HCT116 (cell line): ENCODE measurements around the gene WDR20. TPM values are rescaled to one million over a fixed set of nuclear protein-coding genes. Genes with fewer than 3 reads are reported as not detected.

Source experiments
- ATAC-seq: fragments of 200-7000 bp; cut with Tn5 transposase; 2 replicates; pipeline ENCODE4 v1.9.1; 2020; ENCODE audit warnings: mild to moderate bottlenecking, moderate library complexity
- BruUV-seq: library from RNA; stranded (reverse); fragments of 400-500 nt; replicated peaks from 2 replicates; lab custom pipeline; 2021; lab: Mats Ljungman, UMichigan
- CTCF ChIA-PET: fragments of 300-600 bp; sonication (Branson Sonifier 250); formaldehyde crosslinking; loops from one replicate; lab custom pipeline; 2021; ENCODE audit warnings: antibody characterized with exemption; lab: Charles Lee
- POLR2A ChIA-PET: fragments of 300-600, 350-600 bp; sonication (Branson Sonifier 250); formaldehyde crosslinking; loops from one replicate; lab custom pipeline; 2021; ENCODE audit warnings: antibody characterized with exemption; lab: Charles Lee
- RAD21 ChIA-PET, 2 experiments: fragments of 300-600 bp; sonication (Branson Sonifier 250); formaldehyde crosslinking; loops; one replicate each; lab custom pipeline; 2023; ENCODE audit warnings: low total read pairs in 2 of 2; ENCODE audit not compliant: uncharacterized antibody in 2 of 2, unreplicated experiment in 2 of 2, low non-redundant PET in 1 of 2; lab: Charles Lee
- DNase-seq: peaks from one replicate; pipeline ENCODE4 v3.0.0-alpha.2; 2010; ENCODE audit warnings: low read depth, low spot score
- H2AFZ ChIP-seq: fragments of 200-600 bp; shearing (Covaris generic), sonication (generic); 2 replicates; pipeline ENCODE4 v1.6.1; 2017; ENCODE audit warnings: low read depth, mixed run types, mixed read lengths, antibody characterized with exemption, low read length; ENCODE audit not compliant: poor library complexity, severe bottlenecking
- H3K27ac ChIP-seq: 2 replicates; pipeline ENCODE4 v1.5.1; 2012; ENCODE audit warnings: low read depth, low read length
- H3K27me3 ChIP-seq: fragments of 200-600 bp; sonication (generic); 2 replicates; pipeline ENCODE4 v1.6.1; 2016; ENCODE audit warnings: mixed run types, low read length, mixed read lengths; ENCODE audit not compliant: insufficient read depth
- H3K36me3 ChIP-seq, 2 experiments: fragments of 200-500 bp in 1 of 2; fragments of 200-600 bp in 1 of 2; sonication (Bioruptor generic) in 1 of 2; sonication (generic) in 1 of 2; 2 replicates each; pipeline versions ENCODE4 v1.5.1 to v1.6.1; 2014 to 2016; ENCODE audit warnings: low read length in 2 of 2, inconsistent platforms in 1 of 2, mixed read lengths in 1 of 2, mixed run types in 1 of 2; ENCODE audit not compliant: insufficient read depth in 2 of 2, control insufficient read depth in 1 of 2
- H3K4me1 ChIP-seq, 2 experiments: fragments of 200-600 bp in 1 of 2; sonication (generic) in 1 of 2; 2 replicates each; pipeline versions ENCODE4 v1.5.1 to v1.6.1; 2012 to 2017; ENCODE audit warnings: low read length in 2 of 2, inconsistent platforms in 1 of 2, mild to moderate bottlenecking in 1 of 2, mixed read lengths in 1 of 2, mixed run types in 1 of 2, moderate library complexity in 1 of 2; ENCODE audit not compliant: insufficient read depth in 2 of 2, control insufficient read depth in 1 of 2
- H3K4me2 ChIP-seq: fragments of 200-600 bp; sonication (generic); 2 replicates; pipeline ENCODE4 v1.6.1; 2017; ENCODE audit warnings: mixed run types, low read length, mixed read lengths
- H3K4me3 ChIP-seq, 2 experiments: fragments of 200-600 bp in 1 of 2; sonication (generic) in 1 of 2; replicated peaks in 1 of 2; 2 replicates each; pipeline ENCODE4 v1.5.1; 2011 to 2016; ENCODE audit warnings: low read length in 2 of 2, control low read depth in 1 of 2, low read depth in 1 of 2, mild to moderate bottlenecking in 1 of 2, mixed read lengths in 1 of 2, mixed run types in 1 of 2
- H3K79me2 ChIP-seq: fragments of 200-600 bp; sonication (generic); 2 replicates; pipeline ENCODE4 v1.6.1; 2017; ENCODE audit warnings: mild to moderate bottlenecking, mixed run types, low read length, moderate library complexity, mixed read lengths; ENCODE audit not compliant: insufficient read depth
- H3K9ac ChIP-seq: fragments of 200-600 bp; sonication (generic); 2 replicates; pipeline ENCODE4 v1.6.1; 2016; ENCODE audit warnings: low read length, mixed read lengths
- H3K9me2 ChIP-seq: fragments of 200-600 bp; sonication (generic), shearing (Covaris generic); 2 replicates; pipeline ENCODE4 v1.6.1; 2017; ENCODE audit warnings: mixed run types, mild to moderate bottlenecking, moderate library complexity; ENCODE audit not compliant: insufficient read depth
- H3K9me3 ChIP-seq, 2 experiments: fragments of 200-500 bp in 1 of 2; fragments of 200-600 bp in 1 of 2; sonication (Bioruptor generic) in 1 of 2; sonication (generic) in 1 of 2; 2 replicates each; pipeline ENCODE4 v1.6.1; 2014 to 2017; ENCODE audit warnings: low read length in 2 of 2, mixed read lengths in 2 of 2, inconsistent platforms in 1 of 2, low read depth in 1 of 2, mild to moderate bottlenecking in 1 of 2, mixed run types in 1 of 2, moderate library complexity in 1 of 2; ENCODE audit not compliant: control insufficient read depth in 1 of 2, insufficient read depth in 1 of 2
- H4K20me1 ChIP-seq: fragments of 200-600 bp; sonication (generic), shearing (Covaris generic); 2 replicates; pipeline ENCODE4 v1.6.1; 2017; ENCODE audit warnings: mixed run types, mild to moderate bottlenecking, moderate library complexity; ENCODE audit not compliant: insufficient read depth
- ATF3 ChIP-seq: IDR thresholded peaks from 2 replicates; pipeline ENCODE4 v1.6.1; 2012
- CBX3 ChIP-seq: IDR thresholded peaks from 2 replicates; pipeline ENCODE4 v1.6.1; 2012; ENCODE audit warnings: low read depth
- CEBPB ChIP-seq: IDR thresholded peaks from 2 replicates; pipeline ENCODE4 v1.6.1; 2012; ENCODE audit warnings: low read depth
- EGR1 ChIP-seq: IDR thresholded peaks from 2 replicates; pipeline ENCODE4 v1.6.1; 2012; ENCODE audit warnings: low read depth
- ELF1 ChIP-seq: IDR thresholded peaks from 2 replicates; pipeline ENCODE4 v1.6.1; 2012; ENCODE audit warnings: low read depth, borderline replicate concordance
- EZH2 ChIP-seq: fragments of 200-600 bp; sonication (generic); IDR thresholded peaks from 2 replicates; pipeline ENCODE4 v1.6.1; 2017; ENCODE audit warnings: antibody characterized with exemption, mixed run types
- JUND ChIP-seq: IDR thresholded peaks from 2 replicates; pipeline ENCODE4 v1.6.1; 2012
- POLR2A ChIP-seq: IDR thresholded peaks from 2 replicates; pipeline ENCODE4 v1.7.0; 2011; ENCODE audit warnings: borderline replicate concordance; ENCODE audit not compliant: insufficient read depth, insufficient read length; ENCODE audit errors: extremely low read depth
- POLR2AphosphoS5 ChIP-seq: IDR thresholded peaks from 2 replicates; pipeline ENCODE4 v1.6.1; 2011; ENCODE audit warnings: mild to moderate bottlenecking, low read depth, low read length, moderate library complexity
- RAD21 ChIP-seq: IDR thresholded peaks from 2 replicates; pipeline ENCODE4 v1.6.1; 2012; ENCODE audit warnings: low read depth, mild to moderate bottlenecking
- SIN3A ChIP-seq: IDR thresholded peaks from 2 replicates; pipeline ENCODE4 v1.6.1; 2012; ENCODE audit warnings: low read depth
- SP1 ChIP-seq: IDR thresholded peaks from 2 replicates; pipeline ENCODE4 v1.6.1; 2012; ENCODE audit warnings: low read depth
- SRF ChIP-seq: IDR thresholded peaks from 2 replicates; pipeline ENCODE4 v1.6.1; 2012; ENCODE audit warnings: low read depth
- TCF7L2 ChIP-seq: IDR thresholded peaks from 2 replicates; pipeline ENCODE4 v1.7.0; 2011; ENCODE audit warnings: borderline replicate concordance, inconsistent platforms; ENCODE audit not compliant: insufficient read depth, insufficient read length; ENCODE audit errors: extremely low read depth
- YY1 ChIP-seq: IDR thresholded peaks from 2 replicates; pipeline ENCODE4 v1.6.1; 2011; ENCODE audit warnings: low read length, low read depth, moderate library complexity, mild to moderate bottlenecking; ENCODE audit not compliant: insufficient replicate concordance; ENCODE audit errors: extremely low read depth
- ZBTB33 ChIP-seq: IDR thresholded peaks from 2 replicates; pipeline ENCODE4 v1.6.1; 2011; ENCODE audit warnings: mild to moderate bottlenecking, low read length, moderate library complexity; ENCODE audit not compliant: insufficient replicate concordance; ENCODE audit errors: extremely low read depth
- ZNF274 ChIP-seq: fragments of 200-500 bp; sonication (Bioruptor generic); IDR thresholded peaks from 2 replicates; pipeline ENCODE4 v1.6.1; 2014; ENCODE audit warnings: mild to moderate bottlenecking, low read depth, low read length, inconsistent platforms
- intact Hi-C: fragments of 100-400 bp; cut with micrococcal nuclease; formaldehyde crosslinking; loops from 2 replicates; pipeline ENCODE4 v1.10.0; 2022
- total RNA-seq: library from RNA; stranded (reverse); gene quantifications from one replicate; pipeline ENCODE4 v1.2.1, GENCODE V29; 2021; ENCODE audit not compliant: unreplicated experiment

WDR20 gene
- total RNA-seq, 1 experiment from 2014 or later: 21.1 TPM

GRCh38 chr14:102252834-102253801 lies 113.4 kb downstream of the WDR20 start (continued):
- no peak for TF ChIP-seq POLR2A
- TF ChIP-seq EZH2: no peak

GRCh38 chr14:102255401-102256190 lies 115.9 kb downstream of the WDR20 start:
- Histone ChIP-seq H3K9ac (no peak overlapping the region), H3K9me3 (no peaks in the 10 kb centered on the region), H4K20me1 (no peaks in the 10 kb centered on the region), H3K36me3 (no peaks in the 10 kb centered on the region), H3K27me3 (no peaks in the 10 kb centered on the region), H3K4me1 (peaks cover 0 to 4% of the 10 kb centered on the region in 2 experiments; a peak in 1 of 4 replicates), H3K4me3 (no peak overlapping the region), H3K79me2 (no peaks in the 10 kb centered on the region), H3K4me2 (no peak overlapping the region), H3K27ac (no peak overlapping the region), H2AFZ (no peak overlapping the region)
- intact Hi-C loops: no loop called here
- ATAC-seq (no peak), DNase-seq (no peak)
- ChIA-PET CTCF (interaction anchor here (1.3 kb wide), 1 partner anchor 58 kb away, joined by 3 read pairs; no protein-coding TSS in a partner anchor), POLR2A (no interaction called here), RAD21 (no interaction called here)
- no TSS peak for BruUV-seq
- TF ChIP-seq ZNF274 (no peak), CBX3 (no peak), SP1 (no peak), RAD21 (no peak), ZBTB33 (no peak), CEBPB (no peak), ELF1 (no peak), SRF (no peak), YY1 (no peak), ATF3 (no peak), EGR1 (no peak), TCF7L2 (no peak), SIN3A (no peak), JUND (no peak), POLR2AphosphoS5 (no peak)
- TF ChIP-seq, all 23 proteins: peak for 0
- no peaks in the 10 kb centered on the region for H3K9me2 ChIP-seq
